NOMO-1 treated with DMSO at 0.1 percent for 48 hours (cell line): ENCODE data around the gene CCDC92.

Source experiments
- DNase-seq: peaks from one replicate; lab custom pipeline; 2025; ENCODE audit not compliant: unreplicated experiment; lab: John Stamatoyannopoulos, UW

Gene CCDC92

GRCh38 chr12:124002021-124002644 lies 29.5 kb upstream of the CCDC92 start:
- no peak for DNase-seq

GRCh38 chr12:124001343-124001742 lies 28.7 kb upstream of the CCDC92 start:
- no peak for DNase-seq

- DNase-seq = no peak
These were observed 27.5 kb upstream of the CCDC92 start for GRCh38 chr12:124000111-124000510.

GRCh38 chr12:123998991-123999359 lies 26.3 kb upstream of the CCDC92 start:
- no peak for DNase-seq

- no peak for DNase-seq
These were observed 25.8 kb upstream of the CCDC92 start for GRCh38 chr12:123998344-123998990.

- no peak for DNase-seq
These were observed 25.3 kb upstream of the CCDC92 start for GRCh38 chr12:123997908-123998307.

- no peak for DNase-seq
These were observed 24.6 kb upstream of the CCDC92 start for GRCh38 chr12:123997033-123997822.

GRCh38 chr12:123996581-123996980 lies 23.9 kb upstream of the CCDC92 start:
- DNase-seq = no peak

GRCh38 chr12:123995023-123995748 lies 22.6 kb upstream of the CCDC92 start:
- no peak for DNase-seq

GRCh38 chr12:123992118-123992825 lies 19.6 kb upstream of the CCDC92 start:
- DNase-seq = no peak

GRCh38 chr12:123991372-123991951 lies 18.8 kb upstream of the CCDC92 start:
- DNase-seq = no peak

- no peak for DNase-seq
These were observed 17.9 kb upstream of the CCDC92 start for GRCh38 chr12:123990511-123990910.

GRCh38 chr12:123989753-123990152 lies 17.1 kb upstream of the CCDC92 start:
- DNase-seq = no peak

GRCh38 chr12:123989168-123989567 lies 16.5 kb upstream of the CCDC92 start:
- no peak for DNase-seq

- DNase-seq = no peak
These were observed 14.4 kb upstream of the CCDC92 start for GRCh38 chr12:123987022-123987421.

GRCh38 chr12:123986374-123986965 lies 13.8 kb upstream of the CCDC92 start:
- no peak for DNase-seq

GRCh38 chr12:123984903-123985302 lies 12.3 kb upstream of the CCDC92 start:
- no peak for DNase-seq

GRCh38 chr12:123983822-123984485 lies 11.3 kb upstream of the CCDC92 start:
- DNase-seq = peak; percentile 52

- DNase-seq = no peak
These were observed 9.6 kb upstream of the CCDC92 start for GRCh38 chr12:123982269-123982668.

- DNase-seq = no peak
These were observed 6.9 kb upstream of the CCDC92 start for GRCh38 chr12:123979566-123979965.
